ENCODE measurements around the gene EPB41L4A.
"Not testable (repeated sequence)": the region's sequence is repeated elsewhere in the genome, so short reads cannot be mapped to it uniquely, and the experiment has no call there.

The EPB41L4A gene

DNA sequence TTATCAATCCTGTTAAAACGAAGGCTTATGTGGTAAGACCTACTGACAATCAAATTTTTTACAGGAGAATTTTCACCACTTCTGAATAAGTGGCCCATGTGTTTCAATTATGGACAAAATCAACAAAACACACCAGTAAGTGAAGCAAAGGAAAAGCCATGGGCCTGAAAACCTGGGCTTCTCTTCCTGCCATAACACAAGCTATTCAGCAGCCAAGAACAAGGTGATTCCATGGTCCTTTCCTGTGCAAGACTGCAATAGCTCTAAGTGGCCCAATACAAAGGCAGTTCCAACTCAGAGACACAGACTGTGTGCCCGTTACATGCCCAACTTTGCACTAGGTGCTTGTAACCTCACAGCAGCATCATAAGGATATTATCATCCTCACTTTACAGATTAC, 168.5 kb downstream of the EPB41L4A start:
- in situ Hi-C loops (cut with HindIII; ENCODE audit: low pct_unique_long_range_greater_than_20kb, low sequenced_read_pairs): no loop called here
- DNase-seq (ENCODE audit: low read depth in 1 of 2, low spot score in 1 of 2): no peak
- no peak for TF ChIP-seq JUND (IDR thresholded peaks at IDR 0.05; ENCODE audit: low read depth)

- in situ Hi-C loops (cut with HindIII; ENCODE audit: low pct_unique_long_range_greater_than_20kb, low sequenced_read_pairs): no loop called here
- no peak for DNase-seq (ENCODE audit: low read depth in 1 of 2, low spot score in 1 of 2)
- no peak for TF ChIP-seq JUND (IDR thresholded peaks at IDR 0.05; ENCODE audit: low read depth)
Measured at GRCh38 chr5:112248623-112249022, 170.5 kb downstream of the EPB41L4A start.

- in situ Hi-C loops (cut with HindIII; ENCODE audit: low pct_unique_long_range_greater_than_20kb, low sequenced_read_pairs): no loop called here
- DNase-seq (ENCODE audit: low read depth in 1 of 2, low spot score in 1 of 2): no peak
- TF ChIP-seq JUND (IDR thresholded peaks at IDR 0.05; ENCODE audit: low read depth): no peak
Measured at GRCh38 chr5:112247960-112248359, 171.1 kb downstream of the EPB41L4A start.

DNA sequence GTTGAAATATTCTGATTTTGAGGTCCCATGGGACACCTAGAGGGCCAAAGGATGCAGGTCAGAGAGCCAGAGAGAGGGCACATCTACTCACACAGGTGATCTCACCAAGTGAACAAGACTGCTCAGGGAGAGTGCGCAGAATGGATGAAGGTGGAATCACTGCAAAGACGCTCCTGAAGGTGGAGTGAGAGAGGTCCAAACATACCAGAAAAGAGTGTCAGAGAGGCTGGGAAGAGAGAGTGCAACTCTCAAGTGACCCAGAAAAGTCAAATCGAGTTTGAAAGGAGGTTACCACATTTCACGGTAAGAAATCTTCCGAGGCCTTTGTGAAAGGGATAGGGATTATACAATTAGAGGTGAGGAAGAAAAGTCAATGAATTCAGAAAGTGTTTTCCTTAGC, 173.4 kb downstream of the EPB41L4A start:
- TF ChIP-seq JUND (IDR thresholded peaks at IDR 0.05; ENCODE audit: low read depth): no peak
- peak in 1 of 2 experiments; percentile 53 for DNase-seq (ENCODE audit: low read depth in 1 of 2, low spot score in 1 of 2)
- in situ Hi-C loops (cut with HindIII; ENCODE audit: low pct_unique_long_range_greater_than_20kb, low sequenced_read_pairs): no loop called here

DNA sequence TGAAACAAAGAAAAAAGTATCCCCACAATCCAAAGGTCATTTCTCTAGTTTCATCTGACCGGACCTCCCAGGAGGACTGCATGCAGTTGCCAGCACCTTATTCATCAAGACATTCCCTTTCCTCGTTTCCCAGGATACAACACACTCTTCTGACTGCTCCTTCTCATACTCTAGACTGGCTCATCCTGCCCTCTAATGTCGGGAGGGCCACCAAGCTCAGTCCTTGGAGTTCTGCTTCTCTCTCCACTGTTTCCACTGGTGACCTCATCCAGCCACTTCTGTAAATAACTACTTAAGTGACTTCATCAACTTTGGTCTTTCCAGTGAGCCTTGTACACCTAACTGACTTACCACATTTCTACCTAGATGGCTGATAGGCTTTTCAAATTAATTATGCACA, 179.1 kb downstream of the EPB41L4A start:
- DNase-seq (ENCODE audit: low read depth in 1 of 2, low spot score in 1 of 2): peak in 1 of 2 experiments; percentile 75
- no peak for TF ChIP-seq JUND (IDR thresholded peaks at IDR 0.05; ENCODE audit: low read depth)
- in situ Hi-C loops (cut with HindIII; ENCODE audit: low pct_unique_long_range_greater_than_20kb, low sequenced_read_pairs): no loop called here

GRCh38 chr5:112238473-112238872, 180.6 kb downstream of the EPB41L4A start:
- DNase-seq (ENCODE audit: low read depth in 1 of 2, low spot score in 1 of 2): peak in 1 of 2 experiments; percentile 17
- no peak for TF ChIP-seq JUND (IDR thresholded peaks at IDR 0.05; ENCODE audit: low read depth)
- in situ Hi-C loops (cut with HindIII; ENCODE audit: low pct_unique_long_range_greater_than_20kb, low sequenced_read_pairs): no loop called here

DNA sequence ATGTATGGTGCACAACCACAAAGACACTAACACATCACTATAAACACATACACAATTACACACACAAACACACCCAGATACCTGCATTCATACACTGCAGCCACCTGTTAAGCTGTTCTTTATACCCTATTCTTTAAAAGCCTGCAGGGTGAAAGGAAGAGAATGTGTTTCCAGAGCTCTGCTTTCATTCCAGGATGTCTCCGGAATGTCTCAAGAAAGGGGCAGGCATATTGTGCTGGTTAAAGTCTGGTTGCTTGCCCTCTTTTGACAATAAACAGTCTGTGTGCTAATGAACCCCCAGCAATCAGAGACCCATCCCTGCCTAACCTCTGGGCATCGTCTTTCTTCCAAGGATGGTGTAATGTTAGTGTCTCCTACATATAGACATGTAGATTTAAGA, 181.6 kb downstream of the EPB41L4A start:
- TF ChIP-seq JUND (IDR thresholded peaks at IDR 0.05; ENCODE audit: low read depth): no peak
- in situ Hi-C loops (cut with HindIII; ENCODE audit: low pct_unique_long_range_greater_than_20kb, low sequenced_read_pairs): no loop called here
- DNase-seq (ENCODE audit: low read depth in 1 of 2, low spot score in 1 of 2): no peak

DNA sequence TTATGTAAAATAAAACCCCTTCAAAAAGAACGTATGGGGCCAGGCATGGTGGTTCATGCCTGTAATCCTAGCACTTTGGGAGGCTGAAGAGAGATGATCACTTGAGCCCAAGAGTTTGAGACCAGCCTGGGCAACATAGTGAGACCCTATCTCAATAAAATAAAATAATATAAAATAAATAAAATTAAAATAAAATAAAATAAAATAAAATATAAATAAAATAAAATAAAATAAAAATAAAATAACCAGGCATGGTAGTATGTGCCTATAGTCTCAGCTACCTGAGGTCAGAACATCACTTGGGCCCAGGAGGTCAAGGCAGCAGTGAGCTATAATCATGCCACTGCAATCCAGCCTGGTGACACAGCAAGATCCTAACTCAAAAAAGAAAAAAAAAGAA, 185.1 kb downstream of the EPB41L4A start:
- no peak for TF ChIP-seq JUND (IDR thresholded peaks at IDR 0.05; ENCODE audit: low read depth)
- in situ Hi-C loops (cut with HindIII; ENCODE audit: low pct_unique_long_range_greater_than_20kb, low sequenced_read_pairs): no loop called here
- DNase-seq (ENCODE audit: low read depth in 1 of 2, low spot score in 1 of 2): no peak

DNA sequence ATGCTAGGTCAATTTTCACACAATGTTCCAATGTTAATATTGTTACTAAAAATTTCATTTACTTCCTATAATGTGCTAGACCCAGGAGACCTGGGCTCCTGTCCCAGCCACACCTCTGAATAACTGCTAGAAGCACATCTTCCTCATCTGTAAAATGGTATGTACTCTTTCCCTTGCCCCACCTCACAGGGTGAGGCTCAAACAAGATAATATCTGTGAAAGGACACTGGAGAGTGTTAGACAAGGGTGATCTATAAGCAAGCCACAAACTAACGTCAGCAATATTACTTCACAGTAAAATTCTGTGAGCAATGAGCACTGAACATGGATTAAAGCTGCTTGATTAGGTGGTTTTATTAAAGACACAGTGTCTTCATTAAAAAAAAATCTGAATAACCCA, 186.4 kb downstream of the EPB41L4A start:
- peak in 1 of 2 experiments; percentile 58 for DNase-seq (ENCODE audit: low read depth in 1 of 2, low spot score in 1 of 2)
- no peak; the same call in 1 of the 2 replicates for TF ChIP-seq JUND (IDR thresholded peaks at IDR 0.05; ENCODE audit: low read depth)
- in situ Hi-C loops (cut with HindIII; ENCODE audit: low pct_unique_long_range_greater_than_20kb, low sequenced_read_pairs): no loop called here

GRCh38 chr5:112230606-112231005, 188.5 kb downstream of the EPB41L4A start:
- in situ Hi-C loops (cut with HindIII; ENCODE audit: low pct_unique_long_range_greater_than_20kb, low sequenced_read_pairs): no loop called here
- TF ChIP-seq JUND (IDR thresholded peaks at IDR 0.05; ENCODE audit: low read depth): no peak
- DNase-seq (ENCODE audit: low read depth in 1 of 2, low spot score in 1 of 2): peak in 1 of 2 experiments; percentile 23

GRCh38 chr5:112228667-112229066, 190.4 kb downstream of the EPB41L4A start:
- DNase-seq (ENCODE audit: low read depth in 1 of 2, low spot score in 1 of 2): peak; percentile 76 to 96
- TF ChIP-seq JUND (IDR thresholded peaks at IDR 0.05; ENCODE audit: low read depth): 0 out of 2 replicates have a peak, but pooled peaks have one; percentile 18
- in situ Hi-C loops (cut with HindIII; ENCODE audit: low pct_unique_long_range_greater_than_20kb, low sequenced_read_pairs): no loop called here

GRCh38 chr5:112227911-112228631, 191.0 kb downstream of the EPB41L4A start:
- no peak; the same call in 1 of the 2 replicates for TF ChIP-seq JUND (IDR thresholded peaks at IDR 0.05; ENCODE audit: low read depth)
- DNase-seq (ENCODE audit: low read depth in 1 of 2, low spot score in 1 of 2): peak in 1 of 2 experiments; percentile 57
- in situ Hi-C loops (cut with HindIII; ENCODE audit: low pct_unique_long_range_greater_than_20kb, low sequenced_read_pairs): no loop called here

- TF ChIP-seq JUND (IDR thresholded peaks at IDR 0.05; ENCODE audit: low read depth): no peak
- in situ Hi-C loops (cut with HindIII; ENCODE audit: low pct_unique_long_range_greater_than_20kb, low sequenced_read_pairs): no loop called here
- no peak for DNase-seq (ENCODE audit: low read depth in 1 of 2, low spot score in 1 of 2)
Measured at GRCh38 chr5:112226215-112226614, 192.9 kb downstream of the EPB41L4A start.

GRCh38 chr5:112222997-112223396, 196.1 kb downstream of the EPB41L4A start:
- DNase-seq (ENCODE audit: low read depth in 1 of 2, low spot score in 1 of 2); in situ Hi-C loops (cut with HindIII; ENCODE audit: low pct_unique_long_range_greater_than_20kb, low sequenced_read_pairs): not testable (repeated sequence)
